Ishikawa (cell line): ENCODE measurements around the gene FGGY.

ENCODE experiments used
- CEBPB ChIP-seq: IDR thresholded peaks from 2 replicates; pipeline ENCODE4 v1.6.1; 2012
- CREB1 ChIP-seq: IDR thresholded peaks from 2 replicates; pipeline ENCODE4 v1.6.1; 2012; ENCODE audit warnings: low read depth
- EGR1 ChIP-seq: IDR thresholded peaks from 2 replicates; pipeline ENCODE4 v1.6.1; 2012
- EP300 ChIP-seq: IDR thresholded peaks from 2 replicates; pipeline ENCODE4 v1.6.1; 2012; ENCODE audit warnings: borderline replicate concordance
- FOXM1 ChIP-seq: IDR thresholded peaks from 2 replicates; pipeline ENCODE4 v1.6.1; 2012; ENCODE audit warnings: low read depth, borderline replicate concordance
- NFIC ChIP-seq: IDR thresholded peaks from 2 replicates; pipeline ENCODE4 v1.6.1; 2012
- RAD21 ChIP-seq: IDR thresholded peaks from 2 replicates; pipeline ENCODE4 v1.6.1; 2012; ENCODE audit warnings: low read depth
- TAF1 ChIP-seq: IDR thresholded peaks from 2 replicates; pipeline ENCODE4 v1.6.1; 2012; ENCODE audit warnings: low read depth, mild to moderate bottlenecking
- TCF12 ChIP-seq: IDR thresholded peaks from 2 replicates; pipeline ENCODE4 v1.6.1; 2012; ENCODE audit warnings: low read depth
- TEAD4 ChIP-seq: IDR thresholded peaks from 2 replicates; pipeline ENCODE4 v1.6.1; 2012
- YY1 ChIP-seq: IDR thresholded peaks from 2 replicates; pipeline ENCODE4 v1.6.1; 2012; ENCODE audit warnings: low read depth
- ZBTB7A ChIP-seq: IDR thresholded peaks from 2 replicates; pipeline ENCODE4 v1.6.1; 2012; ENCODE audit warnings: low read depth
- TF ChIP-seq, protein P1 (sequence below): IDR thresholded peaks from 2 replicates; pipeline ENCODE4 v1.6.1; 2012; ENCODE audit warnings: low read depth, mild to moderate bottlenecking
- TF ChIP-seq, protein P2 (sequence below): IDR thresholded peaks from 2 replicates; pipeline ENCODE4 v1.6.1; 2012
- TF ChIP-seq, protein P3 (sequence below): IDR thresholded peaks from 2 replicates; pipeline ENCODE4 v1.6.1; 2012

The FGGY gene

DNA sequence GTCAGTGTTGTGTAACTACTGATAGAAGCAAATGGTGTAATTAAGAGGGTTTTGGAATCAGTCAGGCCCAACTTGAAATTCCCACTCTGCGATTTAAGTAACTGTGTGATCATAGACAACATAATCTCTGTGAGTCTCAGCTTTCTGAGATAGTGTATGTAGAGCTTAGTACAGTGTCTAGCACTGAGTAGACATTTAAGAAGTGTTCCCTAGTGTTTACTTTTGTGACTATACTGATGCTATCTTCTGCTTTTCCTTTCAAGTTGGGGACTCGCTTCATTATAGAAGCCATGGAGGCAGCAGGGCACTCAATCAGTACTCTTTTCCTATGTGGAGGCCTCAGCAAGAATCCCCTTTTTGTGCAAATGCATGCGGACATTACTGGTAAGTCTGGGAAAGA is 370.1 kb downstream of the FGGY start:
- TF ChIP-seq TAF1: no peak
- no peak for TF ChIP-seq TEAD4
- no peak for TF ChIP-seq YY1
- TF ChIP-seq ZBTB7A: no peak
- TF ChIP-seq, protein P1, sequence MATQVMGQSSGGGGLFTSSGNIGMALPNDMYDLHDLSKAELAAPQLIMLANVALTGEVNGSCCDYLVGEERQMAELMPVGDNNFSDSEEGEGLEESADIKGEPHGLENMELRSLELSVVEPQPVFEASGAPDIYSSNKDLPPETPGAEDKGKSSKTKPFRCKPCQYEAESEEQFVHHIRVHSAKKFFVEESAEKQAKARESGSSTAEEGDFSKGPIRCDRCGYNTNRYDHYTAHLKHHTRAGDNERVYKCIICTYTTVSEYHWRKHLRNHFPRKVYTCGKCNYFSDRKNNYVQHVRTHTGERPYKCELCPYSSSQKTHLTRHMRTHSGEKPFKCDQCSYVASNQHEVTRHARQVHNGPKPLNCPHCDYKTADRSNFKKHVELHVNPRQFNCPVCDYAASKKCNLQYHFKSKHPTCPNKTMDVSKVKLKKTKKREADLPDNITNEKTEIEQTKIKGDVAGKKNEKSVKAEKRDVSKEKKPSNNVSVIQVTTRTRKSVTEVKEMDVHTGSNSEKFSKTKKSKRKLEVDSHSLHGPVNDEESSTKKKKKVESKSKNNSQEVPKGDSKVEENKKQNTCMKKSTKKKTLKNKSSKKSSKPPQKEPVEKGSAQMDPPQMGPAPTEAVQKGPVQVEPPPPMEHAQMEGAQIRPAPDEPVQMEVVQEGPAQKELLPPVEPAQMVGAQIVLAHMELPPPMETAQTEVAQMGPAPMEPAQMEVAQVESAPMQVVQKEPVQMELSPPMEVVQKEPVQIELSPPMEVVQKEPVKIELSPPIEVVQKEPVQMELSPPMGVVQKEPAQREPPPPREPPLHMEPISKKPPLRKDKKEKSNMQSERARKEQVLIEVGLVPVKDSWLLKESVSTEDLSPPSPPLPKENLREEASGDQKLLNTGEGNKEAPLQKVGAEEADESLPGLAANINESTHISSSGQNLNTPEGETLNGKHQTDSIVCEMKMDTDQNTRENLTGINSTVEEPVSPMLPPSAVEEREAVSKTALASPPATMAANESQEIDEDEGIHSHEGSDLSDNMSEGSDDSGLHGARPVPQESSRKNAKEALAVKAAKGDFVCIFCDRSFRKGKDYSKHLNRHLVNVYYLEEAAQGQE: no peak
- TF ChIP-seq CEBPB: no peak
- TF ChIP-seq, protein P2, sequence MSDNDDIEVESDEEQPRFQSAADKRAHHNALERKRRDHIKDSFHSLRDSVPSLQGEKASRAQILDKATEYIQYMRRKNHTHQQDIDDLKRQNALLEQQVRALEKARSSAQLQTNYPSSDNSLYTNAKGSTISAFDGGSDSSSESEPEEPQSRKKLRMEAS: no peak
- no peak for TF ChIP-seq TCF12
- TF ChIP-seq CREB1: no peak
- TF ChIP-seq FOXM1: no peak
- TF ChIP-seq RAD21: no peak

- TF ChIP-seq, protein P2: no peak
- TF ChIP-seq FOXM1: no peak
- TF ChIP-seq, protein P3, sequence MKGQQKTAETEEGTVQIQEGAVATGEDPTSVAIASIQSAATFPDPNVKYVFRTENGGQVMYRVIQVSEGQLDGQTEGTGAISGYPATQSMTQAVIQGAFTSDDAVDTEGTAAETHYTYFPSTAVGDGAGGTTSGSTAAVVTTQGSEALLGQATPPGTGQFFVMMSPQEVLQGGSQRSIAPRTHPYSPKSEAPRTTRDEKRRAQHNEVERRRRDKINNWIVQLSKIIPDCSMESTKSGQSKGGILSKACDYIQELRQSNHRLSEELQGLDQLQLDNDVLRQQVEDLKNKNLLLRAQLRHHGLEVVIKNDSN: no peak
- no peak for TF ChIP-seq EGR1
- no peak for TF ChIP-seq TAF1
- no peak for TF ChIP-seq EP300
Observed at GRCh38 chr1:59669752-59670312, 372.9 kb downstream of the FGGY start.

GRCh38 chr1:59670662-59671061 is 373.8 kb downstream of the FGGY start:
- no peak for TF ChIP-seq NFIC
- no peak for TF ChIP-seq CEBPB
- no peak for TF ChIP-seq FOXM1
- no peak for TF ChIP-seq TAF1
- TF ChIP-seq YY1: no peak
- TF ChIP-seq EP300: no peak
- TF ChIP-seq TEAD4: no peak
- TF ChIP-seq EGR1: no peak
- TF ChIP-seq CREB1: no peak
- TF ChIP-seq, protein P3: no peak
- no peak for TF ChIP-seq RAD21
- TF ChIP-seq, protein P1: no peak
- TF ChIP-seq, protein P2: no peak
- no peak for TF ChIP-seq ZBTB7A
- TF ChIP-seq TCF12: no peak

GRCh38 chr1:59671066-59671952 is 374.4 kb downstream of the FGGY start:
- TF ChIP-seq CREB1 (no peak), EP300 (no peak), CEBPB (no peak), TAF1 (no peak), TCF12 (no peak), YY1 (no peak)

- no peak for TF ChIP-seq EP300
- no peak for TF ChIP-seq CREB1
- TF ChIP-seq YY1: no peak
- TF ChIP-seq EGR1: no peak
- TF ChIP-seq FOXM1: no peak
- TF ChIP-seq, protein P2: no peak
- no peak for TF ChIP-seq ZBTB7A
- TF ChIP-seq CEBPB: no peak
- TF ChIP-seq TEAD4: no peak
- TF ChIP-seq, protein P1: no peak
- TF ChIP-seq, protein P3: no peak
- TF ChIP-seq NFIC: no peak
- no peak for TF ChIP-seq RAD21
- TF ChIP-seq TCF12: no peak
- TF ChIP-seq TAF1: no peak
Observed at GRCh38 chr1:59671953-59672305, 375.0 kb downstream of the FGGY start.
